Neural cell (in vitro differentiated cells): ENCODE results near the gene STIM1. TPM values are rescaled to one million over a fixed set of nuclear protein-coding genes. Genes with fewer than 3 reads are reported as not detected.
"Not testable (repeated sequence)": the region's sequence is repeated elsewhere in the genome, so short reads cannot be mapped to it uniquely, and the experiment has no call there.

Experiments used
- H2AFZ ChIP-seq: fragments of 200-600, 300-800 bp; sonication (generic), shearing (Covaris generic); 2 replicates; pipeline ENCODE4 v1.6.0; 2014; ENCODE audit warnings: low read depth, mild to moderate bottlenecking, antibody characterized with exemption, low read length, moderate library complexity
- H3F3A ChIP-seq: fragments of 200-600 bp; shearing (Covaris generic); 2 replicates; pipeline ENCODE4 v1.6.1; 2016; ENCODE audit warnings: mild to moderate bottlenecking, moderate library complexity, mixed read lengths, antibody characterized with exemption, low read length; ENCODE audit not compliant: insufficient read depth, poor library complexity, severe bottlenecking
- H3K27ac ChIP-seq: fragments of 200-600, 300-800 bp; sonication (generic), shearing (Covaris generic); 2 replicates; pipeline ENCODE4 v1.5.1; 2014; ENCODE audit warnings: mild to moderate bottlenecking, low read length, moderate library complexity
- H3K27me3 ChIP-seq: fragments of 300-800, 200-600 bp; sonication (generic), shearing (Covaris generic); 2 replicates; pipeline ENCODE4 v1.6.0; 2014; ENCODE audit warnings: mild to moderate bottlenecking, low read depth, low read length, moderate library complexity; ENCODE audit not compliant: insufficient read depth
- H3K36me3 ChIP-seq: fragments of 300-800, 200-600 bp; sonication (generic), shearing (Covaris generic); 2 replicates; pipeline ENCODE4 v1.5.1; 2014; ENCODE audit warnings: mild to moderate bottlenecking, antibody characterized with exemption, low read length, moderate library complexity; ENCODE audit not compliant: insufficient read depth
- H3K4me2 ChIP-seq: fragments of 300-800, 200-600 bp; sonication (generic), shearing (Covaris generic); 2 replicates; pipeline ENCODE4 v1.6.0; 2014; ENCODE audit warnings: mild to moderate bottlenecking, low read length
- H3K4me3 ChIP-seq: fragments of 300-800, 200-600 bp; sonication (generic), shearing (Covaris generic); 2 replicates; pipeline ENCODE4 v1.5.1; 2014; ENCODE audit warnings: mild to moderate bottlenecking, low read length, moderate library complexity
- H3K79me2 ChIP-seq: fragments of 200-600 bp; shearing (Covaris generic); replicated peaks from 2 replicates; pipeline ENCODE4 v1.6.0; 2014; ENCODE audit warnings: mild to moderate bottlenecking, low read length, moderate library complexity; ENCODE audit not compliant: insufficient read depth
- H3K9ac ChIP-seq: fragments of 300-800, 200-600 bp; sonication (generic), shearing (Covaris generic); 2 replicates; pipeline ENCODE4 v1.6.1; 2016; ENCODE audit warnings: mild to moderate bottlenecking, low read length, mixed read lengths
- H3K9me2 ChIP-seq: fragments of 200-600 bp; shearing (Covaris generic); 2 replicates; pipeline ENCODE4 v1.6.1; 2016; ENCODE audit warnings: mild to moderate bottlenecking, low read length, mixed read lengths; ENCODE audit not compliant: insufficient read depth
- H3K9me3 ChIP-seq: fragments of 200-600, 300-800 bp; sonication (generic), shearing (Covaris generic); 2 replicates; pipeline ENCODE4 v1.6.1; 2016; ENCODE audit warnings: mild to moderate bottlenecking, mixed run types, low read length, moderate library complexity, mixed read lengths
- H4K20me1 ChIP-seq: fragments of 200-600 bp; shearing (Covaris generic); 2 replicates; pipeline ENCODE4 v1.6.1; 2016; ENCODE audit warnings: mild to moderate bottlenecking, mixed run types; ENCODE audit not compliant: insufficient read depth
- CTCF ChIP-seq: fragments of 450-650 bp; IDR thresholded peaks from 2 replicates; pipeline ENCODE4 v1.5.1; 2014; ENCODE audit warnings: antibody characterized with exemption, mild to moderate bottlenecking, moderate library complexity; ENCODE audit not compliant: poor library complexity, severe bottlenecking
- EP300 ChIP-seq: fragments of 450-650 bp; conservative IDR thresholded peaks from 2 replicates; pipeline ENCODE4 v1.6.1; 2014; ENCODE audit warnings: antibody characterized with exemption, mild to moderate bottlenecking, moderate library complexity; ENCODE audit not compliant: poor library complexity, severe bottlenecking
- EZH2 ChIP-seq: fragments of 200-600, 300-800 bp; shearing (Covaris generic), sonication (generic); IDR thresholded peaks from 2 replicates; pipeline ENCODE4 v1.6.1; 2014; ENCODE audit warnings: antibody characterized with exemption, low read length, borderline replicate concordance, mild to moderate bottlenecking; ENCODE audit not compliant: insufficient read depth, poor library complexity, severe bottlenecking
- MXI1 ChIP-seq: fragments of 450-650 bp; conservative IDR thresholded peaks from 2 replicates; pipeline ENCODE4 v1.6.1; 2014; ENCODE audit warnings: antibody characterized with exemption, mild to moderate bottlenecking; ENCODE audit not compliant: poor library complexity, severe bottlenecking
- POLR2AphosphoS5 ChIP-seq: IDR thresholded peaks from 2 replicates; pipeline ENCODE4 v1.6.1; 2012
- RAD21 ChIP-seq: fragments of 450-650 bp; conservative IDR thresholded peaks from 2 replicates; pipeline ENCODE4 v1.6.1; 2014; ENCODE audit warnings: antibody characterized with exemption, mild to moderate bottlenecking, moderate library complexity
- REST ChIP-seq: IDR thresholded peaks from 2 replicates; pipeline ENCODE4 v1.6.1; 2012; ENCODE audit warnings: borderline replicate concordance
- SMC3 ChIP-seq: fragments of 450-650 bp; conservative IDR thresholded peaks from 2 replicates; pipeline ENCODE4 v1.6.1; 2014; ENCODE audit warnings: antibody characterized with exemption, mild to moderate bottlenecking, moderate library complexity; ENCODE audit not compliant: poor library complexity
- TAF1 ChIP-seq: IDR thresholded peaks from 2 replicates; pipeline ENCODE4 v1.6.1; 2012; ENCODE audit warnings: low read depth
- polyA plus RNA-seq: library from polyadenylated mRNA; depleted of rRNA; stranded (reverse); fragments of >200 nt; gene quantifications from 2 replicates; pipeline ENCODE4 v1.2.3, GENCODE V29; 2014

The STIM1 gene
- polyA plus RNA-seq, 1 donor from 2014 or later = 14.5 TPM

DNA sequence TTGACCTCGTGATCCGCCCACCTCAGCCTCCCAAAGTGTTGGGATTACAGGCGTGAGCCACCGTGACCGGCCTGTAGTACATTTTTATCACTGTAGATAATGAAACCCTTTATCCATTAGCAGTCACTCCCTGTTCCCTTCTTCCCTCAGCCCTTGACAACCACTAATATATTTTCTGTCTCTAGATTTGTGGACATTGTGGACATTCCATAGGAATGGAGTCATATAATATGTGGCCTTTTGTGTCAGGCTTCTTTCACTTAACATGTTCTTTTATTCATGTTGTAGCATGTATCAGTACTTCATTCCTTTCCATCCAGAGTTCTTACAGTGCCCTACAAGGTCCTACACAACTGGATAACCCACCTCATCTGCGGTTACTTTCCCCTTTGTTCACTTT is 269.7 kb downstream of the STIM1 start:
- H3K36me3 ChIP-seq = peaks cover 5% of the 10 kb centered on the region
- H3K9me2 ChIP-seq = no peaks in the 10 kb centered on the region
- H3K4me3 ChIP-seq = no peak overlapping the region
- no peak overlapping the region for H2AFZ ChIP-seq
- H3K4me2 ChIP-seq = no peak overlapping the region
- no peaks in the 10 kb centered on the region for H4K20me1 ChIP-seq
- no peaks in the 10 kb centered on the region for H3K27me3 ChIP-seq
- no peaks in the 10 kb centered on the region for H3K9me3 ChIP-seq
- H3K9ac ChIP-seq = no peak overlapping the region
- no peaks in the 10 kb centered on the region for H3K79me2 ChIP-seq
- TF ChIP-seq EP300 (no peak), POLR2AphosphoS5 (no peak), RAD21 (no peak)
- H3F3A ChIP-seq = no peaks in the 10 kb centered on the region
- no peak overlapping the region for H3K27ac ChIP-seq

DNA sequence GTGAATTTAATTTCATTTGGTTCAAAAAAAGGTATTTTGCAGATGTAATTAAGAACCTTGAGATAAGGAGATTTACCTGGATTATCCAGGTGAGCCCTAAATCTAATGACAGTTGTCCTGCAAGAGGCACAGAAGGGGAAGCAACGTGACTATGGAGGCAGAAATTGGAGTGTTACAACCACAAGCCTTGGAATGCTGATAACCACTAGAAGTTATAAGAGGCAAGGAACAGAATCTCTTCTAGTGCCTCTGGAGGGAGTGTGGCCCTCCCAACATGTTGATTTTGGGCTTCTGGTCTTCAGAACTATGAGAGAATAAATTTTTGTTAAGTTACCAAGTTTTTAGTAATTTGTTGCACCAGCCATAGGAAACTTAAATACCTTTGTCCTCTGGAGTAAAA is 271.9 kb downstream of the STIM1 start:
- Histone ChIP-seq H3K4me2 (no peak overlapping the region), H3K36me3 (peaks cover 5% of the 10 kb centered on the region), H3K4me3 (no peak overlapping the region), H3K9ac (no peak overlapping the region), H2AFZ (no peak overlapping the region), H4K20me1 (no peaks in the 10 kb centered on the region), H3K9me3 (no peaks in the 10 kb centered on the region), H3K79me2 (no peaks in the 10 kb centered on the region), H3F3A (no peaks in the 10 kb centered on the region), H3K27me3 (no peaks in the 10 kb centered on the region), H3K27ac (no peak overlapping the region), H3K9me2 (no peaks in the 10 kb centered on the region)
- TF ChIP-seq MXI1 (no peak), EZH2 (no peak), RAD21 (no peak), SMC3 (no peak)

GRCh38 chr11:4130219-4130618 is 274.8 kb downstream of the STIM1 start:
- H3K9ac ChIP-seq, H3K9me3 ChIP-seq, H3K4me3 ChIP-seq, H2AFZ ChIP-seq, H3K79me2 ChIP-seq, H3F3A ChIP-seq, H3K27ac ChIP-seq, H3K9me2 ChIP-seq, H4K20me1 ChIP-seq, H3K36me3 ChIP-seq, H3K4me2 ChIP-seq, H3K27me3 ChIP-seq: not testable (repeated sequence)

DNA sequence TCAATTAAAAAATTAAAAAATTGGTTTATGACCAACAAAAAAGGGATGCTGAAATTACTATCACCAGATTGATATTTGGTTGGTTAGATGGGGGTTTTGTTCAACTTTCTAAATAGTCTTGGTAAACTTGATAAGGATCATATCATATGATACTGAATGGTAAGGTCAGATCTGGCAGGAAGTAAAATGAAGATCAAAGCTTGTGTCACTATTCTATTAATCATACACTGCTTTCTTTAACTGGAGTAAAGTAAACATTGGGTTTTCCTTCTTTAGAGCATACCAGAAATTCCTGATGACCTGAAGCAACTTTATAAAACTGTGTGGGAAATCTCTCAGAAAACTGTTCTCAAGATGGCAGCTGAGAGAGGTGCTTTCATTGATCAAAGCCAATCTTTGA is 279.3 kb downstream of the STIM1 start:
- no peaks in the 10 kb centered on the region for H4K20me1 ChIP-seq
- no peak overlapping the region for H3K4me2 ChIP-seq

More for the DNA sequence above, 279.3 kb downstream of the STIM1 start:
- no peaks in the 10 kb centered on the region for H3K27me3 ChIP-seq
- no peak overlapping the region for H3K27ac ChIP-seq
- H3K9ac ChIP-seq = no peak overlapping the region
- H3K9me2 ChIP-seq = no peaks in the 10 kb centered on the region
- no peaks in the 10 kb centered on the region for H3K9me3 ChIP-seq
- H3F3A ChIP-seq = no peaks in the 10 kb centered on the region
- peaks cover 17% of the 10 kb centered on the region for H3K36me3 ChIP-seq
- H3K79me2 ChIP-seq = no peaks in the 10 kb centered on the region
- no peak for TF ChIP-seq TAF1
- TF ChIP-seq POLR2AphosphoS5 = no peak
- TF ChIP-seq EP300 = no peak
- no peak for TF ChIP-seq RAD21
- no peak for TF ChIP-seq REST
- TF ChIP-seq SMC3 = no peak
- no peak for TF ChIP-seq MXI1
- no peak for TF ChIP-seq EZH2
- TF ChIP-seq CTCF = no peak
- H2AFZ ChIP-seq = no peak overlapping the region
- H3K4me3 ChIP-seq = no peak overlapping the region
